HK-2 (cell line): ENCODE results near the gene SPOCK2.

ENCODE experiments used
- DNase-seq: peaks from one replicate; pipeline ENCODE4 v3.0.0-alpha.2; 2018; ENCODE audit not compliant: unreplicated experiment

SPOCK2 gene

DNA sequence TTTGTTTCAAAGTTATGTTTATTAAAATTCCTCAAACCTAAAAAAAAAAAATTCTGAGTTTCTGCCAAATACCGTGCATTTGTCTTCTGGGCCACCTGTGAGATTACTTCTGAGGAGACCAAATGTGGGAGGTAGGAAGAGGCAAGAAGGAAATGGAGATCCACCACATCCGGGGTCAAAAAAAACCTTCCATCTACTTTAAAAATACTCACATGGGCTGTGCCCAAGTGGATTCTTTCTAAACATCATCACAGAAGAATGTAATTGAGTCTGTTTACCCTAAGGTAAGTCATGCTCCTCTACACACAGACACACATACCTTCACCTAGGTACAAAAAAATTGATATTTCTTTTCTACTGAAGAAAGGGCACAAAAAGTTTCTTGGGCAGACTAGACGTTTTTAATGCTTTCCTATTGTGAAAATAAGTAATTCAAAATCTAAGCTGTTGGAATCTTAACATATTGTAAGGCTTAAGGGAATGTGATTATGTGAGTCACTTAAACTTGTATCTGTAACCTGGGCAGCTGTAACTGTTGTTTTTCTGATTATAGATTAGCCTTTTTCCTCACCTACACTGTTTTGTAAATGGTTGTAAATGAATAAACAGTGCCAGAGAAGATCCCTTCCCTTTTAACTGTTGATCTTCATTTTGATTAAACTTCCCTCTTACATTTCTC is 19.1 kb upstream of the SPOCK2 start:
- peak; percentile 21 for DNase-seq

DNA sequence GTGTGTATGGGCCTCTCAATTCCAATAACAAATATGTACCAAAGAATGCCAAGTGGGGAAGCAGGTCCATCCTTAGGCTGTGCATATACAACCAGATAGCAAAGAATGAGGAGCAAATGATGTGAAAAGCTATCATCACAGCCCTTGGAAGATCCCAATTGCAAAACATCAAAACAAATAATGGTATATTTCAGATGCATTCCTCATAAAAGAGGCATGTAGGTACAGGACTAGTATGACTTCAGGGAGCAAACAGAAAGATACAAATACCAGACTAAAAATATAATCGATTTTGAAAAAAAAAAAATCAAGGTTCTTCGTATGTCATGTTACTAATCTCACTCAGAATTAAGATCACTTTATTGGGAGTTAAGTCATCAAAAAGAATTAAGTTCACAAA is 18.5 kb upstream of the SPOCK2 start:
- DNase-seq = no peak

DNA sequence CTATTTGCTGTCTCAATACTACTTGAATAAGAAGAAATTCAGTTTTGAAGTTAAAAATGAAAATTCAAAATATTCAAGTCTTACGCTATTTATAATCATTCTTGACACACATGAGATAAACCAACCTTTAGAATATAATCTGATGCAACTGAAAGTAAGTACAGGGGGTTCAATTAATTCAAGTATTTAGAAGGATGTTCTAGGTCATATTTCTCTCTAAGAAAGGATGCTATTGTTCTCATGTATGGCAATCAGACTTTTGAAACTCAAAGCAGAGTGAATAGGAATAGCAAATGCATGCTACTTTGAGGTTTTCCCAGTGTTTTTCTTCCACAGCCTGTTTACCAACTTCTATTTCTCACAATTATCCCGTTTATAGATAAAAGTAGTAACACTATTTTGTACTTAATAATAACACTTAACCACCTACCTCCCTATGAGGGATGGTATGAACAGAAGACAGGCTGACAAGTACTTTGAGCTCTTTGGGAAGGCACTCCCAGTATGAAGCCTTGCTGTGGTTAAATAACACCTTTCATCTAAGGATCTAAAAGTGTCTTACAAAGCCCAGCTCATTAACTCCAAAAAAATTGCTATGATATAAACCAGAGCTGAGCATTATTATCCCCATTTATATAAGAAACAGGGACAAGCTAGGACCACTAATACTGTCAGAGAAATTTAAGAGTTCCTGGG is 18.0 kb upstream of the SPOCK2 start:
- no peak for DNase-seq

DNA sequence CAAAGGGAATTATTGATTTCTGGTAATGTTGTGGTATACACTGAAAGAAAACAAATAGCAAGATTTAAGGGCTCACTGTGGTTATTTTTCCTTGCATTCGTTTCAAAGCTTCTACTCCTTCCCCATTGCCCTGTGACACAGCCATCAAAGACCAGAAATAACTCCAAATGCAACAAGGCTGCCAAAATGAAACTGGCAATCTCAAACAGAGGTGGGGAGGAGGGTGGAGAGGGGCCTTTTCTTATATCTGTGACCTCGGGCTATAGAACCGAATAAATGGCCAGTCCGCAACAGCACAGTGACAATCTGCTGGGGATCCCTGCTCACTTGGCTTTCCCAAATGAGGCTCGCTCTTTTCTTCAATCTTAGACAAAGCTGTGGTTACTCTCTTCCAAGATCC is 17.4 kb upstream of the SPOCK2 start:
- no peak for DNase-seq

DNA sequence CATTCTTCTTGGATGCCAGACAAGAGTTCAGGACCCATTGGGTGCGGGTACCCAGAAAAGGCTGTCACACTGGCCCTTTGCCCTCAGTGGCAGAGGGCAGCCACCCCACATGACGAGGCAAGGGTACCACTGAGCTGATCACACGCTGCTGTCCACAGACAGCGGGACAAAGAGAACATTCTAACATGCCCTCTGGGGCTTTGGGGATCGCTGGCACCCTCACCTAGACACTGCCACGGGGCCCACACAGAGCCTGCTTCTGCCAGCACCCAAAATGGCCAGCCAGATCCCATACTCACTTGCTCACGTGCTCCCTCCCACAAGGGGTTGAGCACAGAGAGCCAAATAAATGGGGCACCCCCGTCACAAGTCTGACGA is 16.7 kb upstream of the SPOCK2 start:
- DNase-seq = no peak

DNA sequence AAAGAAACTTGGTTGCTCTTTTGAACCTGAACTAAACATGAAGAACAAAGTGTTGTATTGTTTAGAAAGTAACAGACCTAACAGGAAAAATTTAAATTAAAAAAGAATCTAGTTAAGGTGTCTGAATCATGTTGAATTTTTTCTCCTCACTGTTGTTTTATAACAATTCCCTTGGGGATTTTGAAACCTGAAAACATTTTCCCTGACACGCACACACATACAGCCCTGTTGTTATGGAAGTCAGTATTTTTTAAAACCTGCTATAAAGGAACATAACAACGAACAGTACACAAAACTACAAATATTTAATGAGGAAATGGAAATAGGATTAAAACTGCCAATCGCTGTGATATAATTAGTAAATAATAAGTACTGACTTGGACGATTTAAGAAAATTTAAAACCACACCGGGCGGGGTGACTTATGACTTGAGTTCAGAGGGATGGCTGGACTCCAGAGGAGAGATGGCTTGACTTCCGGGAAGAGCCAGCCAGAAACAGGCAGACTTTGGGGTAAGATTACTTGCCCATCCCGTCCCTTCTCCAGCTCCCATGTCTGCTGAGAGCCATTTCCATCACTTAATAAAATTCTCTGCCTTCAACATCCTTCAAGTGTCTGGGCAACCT is 16.2 kb upstream of the SPOCK2 start:
- no peak for DNase-seq

DNA sequence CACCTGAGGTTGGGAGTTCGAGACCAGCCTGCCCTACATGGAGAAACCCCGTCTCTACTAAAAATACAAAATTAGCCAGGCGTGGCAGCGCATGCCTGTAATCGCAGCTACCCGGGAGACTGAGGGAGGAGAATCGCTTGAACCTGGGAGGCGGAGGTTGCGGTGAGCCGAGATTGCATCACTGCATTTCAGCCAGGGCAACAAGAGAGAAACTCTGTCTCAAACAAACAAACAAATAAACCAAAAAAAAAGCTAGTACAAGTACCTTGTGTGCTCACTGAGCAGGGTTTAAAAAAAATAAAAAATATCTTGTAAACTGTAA is 11.2 kb upstream of the SPOCK2 start:
- DNase-seq = no peak

DNA sequence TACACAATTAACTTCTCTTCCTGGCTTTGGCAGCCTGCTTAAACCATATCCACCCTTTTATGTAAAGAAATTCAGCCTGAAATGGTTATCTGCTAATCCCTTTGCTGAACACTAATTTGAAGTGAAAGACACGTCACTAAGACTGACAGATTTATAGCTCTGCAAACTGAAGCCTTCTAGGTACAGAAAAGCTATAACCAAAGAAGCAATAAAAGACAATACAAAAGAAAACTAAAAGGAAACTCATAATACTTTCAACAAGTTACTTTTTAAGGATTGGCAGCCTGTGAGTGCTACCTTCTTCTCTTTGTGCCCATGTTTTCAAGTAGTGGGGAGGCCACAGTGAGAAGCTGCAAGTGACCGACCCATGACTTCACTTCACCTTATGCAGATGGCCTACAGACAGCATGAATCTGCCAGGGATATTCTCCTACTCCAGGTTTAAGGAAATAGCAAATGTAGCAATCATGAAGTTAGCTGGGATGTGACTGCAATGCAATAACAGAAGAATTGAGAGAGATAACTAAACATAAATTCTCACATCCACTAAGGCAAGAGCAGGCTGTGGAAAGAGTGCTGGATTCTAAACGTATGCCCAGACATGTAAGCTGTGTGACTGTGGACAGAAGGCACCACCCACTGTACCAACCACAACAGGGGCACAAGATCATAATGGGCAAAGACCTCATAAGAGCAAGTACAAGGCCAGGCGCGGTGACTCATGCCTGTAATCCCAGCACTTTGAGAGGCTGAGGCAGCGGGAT is 10.7 kb upstream of the SPOCK2 start:
- DNase-seq = no peak

DNA sequence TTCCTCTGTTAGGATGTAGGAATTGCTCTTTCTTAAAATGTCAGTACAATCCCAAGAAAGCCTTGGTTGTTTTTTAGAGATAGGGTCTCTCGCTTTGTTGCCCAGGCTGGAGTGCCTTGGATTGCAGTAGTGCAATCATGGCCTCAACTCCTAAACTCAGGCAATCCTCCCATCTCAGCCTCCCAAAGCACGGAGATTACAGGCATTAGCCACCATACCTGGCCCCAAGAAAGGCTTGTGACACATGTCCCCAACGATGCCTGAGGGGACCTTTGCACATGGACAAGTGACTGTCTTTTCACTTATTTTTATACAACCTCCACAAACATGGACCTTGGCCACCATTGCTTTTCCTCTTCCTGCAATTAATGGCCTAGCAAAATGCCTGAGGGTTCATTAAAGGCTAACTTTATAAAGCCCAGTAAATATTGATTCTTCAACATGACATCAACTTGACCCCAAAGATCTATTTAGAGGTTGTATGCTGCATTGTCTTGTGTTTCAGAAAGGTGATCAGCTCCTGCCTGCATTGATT is 10.0 kb upstream of the SPOCK2 start:
- no peak for DNase-seq

DNA sequence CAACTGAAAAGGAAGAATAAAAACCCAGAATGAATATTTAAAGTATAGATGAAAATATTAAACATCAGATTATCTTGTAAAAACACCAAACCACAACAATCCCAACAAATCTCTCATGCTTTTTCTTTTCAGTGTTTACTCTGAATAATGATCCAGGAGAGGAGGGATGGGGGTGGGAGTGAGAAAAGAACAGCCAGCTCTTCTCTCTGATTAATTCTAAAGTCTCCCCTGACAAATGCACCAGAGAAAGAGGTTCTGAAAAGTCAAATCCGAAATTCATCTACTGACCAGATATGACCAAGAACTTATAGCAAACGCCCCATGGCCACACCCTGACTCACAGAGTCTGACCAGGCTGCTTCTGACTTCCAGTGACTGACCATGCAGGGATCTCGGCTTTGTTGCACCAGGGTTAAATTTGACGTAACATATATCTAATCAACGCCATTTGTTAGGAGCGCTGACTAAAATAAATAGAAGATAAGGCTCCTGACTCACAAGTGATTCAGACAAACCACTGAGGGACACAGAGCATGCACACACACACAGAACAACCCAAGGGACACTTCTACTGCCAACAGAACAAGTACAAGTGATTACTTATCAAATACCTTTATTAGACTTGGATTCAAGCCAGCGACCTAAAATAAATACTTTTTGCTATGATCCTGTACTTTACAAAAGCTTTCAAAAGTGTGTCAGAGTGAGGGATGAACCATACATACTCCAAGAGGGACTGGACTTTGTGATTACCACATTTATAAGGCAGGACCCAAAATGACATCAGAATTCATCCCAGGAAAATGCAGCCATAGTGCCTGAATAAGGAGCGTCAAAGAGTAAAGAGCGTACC is 9.3 kb upstream of the SPOCK2 start:
- peak; percentile 43 for DNase-seq

DNA sequence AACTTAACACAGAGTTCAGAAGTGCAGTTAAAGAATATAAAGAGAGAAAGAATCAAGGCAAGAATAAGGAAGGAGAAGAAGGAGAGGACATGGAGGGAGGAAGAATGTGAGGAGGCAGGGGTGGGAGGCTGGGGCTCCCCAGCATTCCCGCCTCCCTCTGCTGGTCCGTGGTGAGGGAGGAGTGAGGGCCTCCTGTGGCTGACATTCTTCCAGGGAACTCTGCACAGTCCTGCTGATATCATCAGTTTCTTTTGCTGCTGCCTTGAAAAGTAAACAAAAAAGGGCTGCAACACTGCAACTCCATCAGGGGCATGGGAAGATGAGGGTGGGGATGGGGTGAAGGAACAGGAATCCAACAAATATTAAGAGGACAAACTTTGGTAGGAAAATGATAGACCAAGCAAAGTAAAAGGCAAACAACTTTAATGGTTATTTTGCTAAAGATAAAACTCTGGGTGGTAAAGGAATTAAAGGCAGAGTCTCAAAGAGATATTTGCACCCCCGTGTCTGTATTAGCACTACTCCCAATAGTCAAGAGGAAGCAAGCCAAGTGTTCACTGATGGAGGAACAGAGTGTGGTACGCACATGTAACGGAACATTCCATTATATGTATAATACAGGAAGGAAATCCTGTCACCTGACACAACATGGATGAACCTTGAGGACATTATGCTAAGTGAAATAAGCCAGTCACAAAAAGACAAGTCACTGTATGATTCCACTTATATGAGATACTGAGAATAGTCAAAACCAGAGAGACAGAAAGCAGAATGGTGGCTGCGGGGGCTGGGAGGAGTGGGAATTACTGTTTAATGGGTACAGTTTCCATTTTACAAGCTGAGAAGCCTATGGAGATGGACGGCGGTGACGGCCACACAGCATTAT is 8.0 kb upstream of the SPOCK2 start:
- peak; percentile 33 for DNase-seq

DNA sequence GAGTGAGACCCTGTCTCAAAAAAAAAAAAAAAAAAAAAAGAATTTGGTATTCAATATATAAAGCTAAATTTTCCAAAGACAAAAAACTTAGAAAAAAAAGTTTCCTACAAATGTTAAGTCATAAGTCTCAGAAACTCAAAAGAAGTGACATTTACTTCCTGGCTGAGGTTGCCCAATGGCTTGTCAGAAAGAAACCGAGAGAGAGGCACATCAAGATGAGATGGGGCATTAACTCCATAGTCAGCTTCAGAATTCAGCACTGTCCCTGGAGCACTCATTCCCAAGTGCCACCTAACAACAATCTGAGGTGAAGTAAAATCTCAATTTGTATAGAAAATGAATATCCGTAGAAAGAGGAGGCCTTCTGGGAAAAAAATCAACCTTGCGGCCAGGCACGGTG is 6.8 kb upstream of the SPOCK2 start:
- no peak for DNase-seq

DNA sequence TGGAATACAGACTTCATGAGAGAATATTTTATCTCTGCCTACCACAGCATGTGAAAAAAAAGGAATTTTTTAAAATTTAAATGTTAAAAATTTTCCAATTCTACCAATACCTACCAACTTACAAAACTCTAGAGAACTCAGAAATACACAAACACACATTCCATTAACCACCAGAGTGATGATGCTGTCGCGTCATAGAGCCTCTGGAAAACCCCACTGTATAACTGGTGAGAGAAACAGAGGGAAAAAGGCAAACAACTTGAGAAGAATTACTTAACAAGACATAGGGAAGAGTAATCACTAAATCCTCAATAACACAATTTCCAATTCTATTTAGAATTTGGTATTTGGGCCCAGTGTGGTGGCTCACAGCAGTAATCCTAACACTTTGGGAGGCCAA is 6.2 kb upstream of the SPOCK2 start:
- DNase-seq = no peak

DNA sequence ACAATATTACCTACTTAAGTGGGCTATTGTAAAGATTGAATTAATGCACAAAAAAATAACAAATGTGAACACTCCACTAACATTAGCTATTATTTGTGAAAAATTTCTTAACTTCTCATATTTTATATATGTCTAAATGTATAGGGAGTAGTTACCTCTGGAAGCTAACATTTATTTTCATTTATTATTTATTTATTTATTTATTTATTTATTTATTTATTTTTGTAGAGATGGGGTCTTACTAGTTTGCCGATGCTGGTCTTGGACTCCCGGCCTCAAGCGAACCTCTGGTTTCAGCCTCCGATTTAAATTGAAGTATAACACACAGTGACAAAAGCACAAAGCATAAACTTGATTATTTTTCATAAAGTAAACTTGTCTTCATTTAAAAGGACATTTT is 5.1 kb upstream of the SPOCK2 start:
- no peak for DNase-seq

DNA sequence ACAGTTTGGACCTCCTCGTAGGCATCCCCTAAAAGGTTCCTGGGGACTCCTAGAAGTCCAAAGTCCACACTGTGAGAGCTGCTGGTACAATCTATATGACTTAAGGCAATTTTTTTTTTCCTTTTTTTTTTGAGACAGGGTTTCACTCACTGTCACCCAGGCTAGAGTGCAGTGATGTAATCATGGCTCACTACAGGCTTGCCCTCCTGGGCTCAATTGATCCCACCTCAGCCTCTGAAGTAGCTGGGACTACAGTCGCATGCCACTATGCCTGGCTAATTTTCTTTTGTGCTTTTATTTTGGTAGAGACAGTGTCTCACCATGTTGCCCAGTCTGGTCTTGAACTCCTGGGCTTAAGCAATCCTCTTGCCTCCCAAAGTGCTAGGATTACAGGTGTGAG is 4.6 kb upstream of the SPOCK2 start:
- no peak for DNase-seq

DNA sequence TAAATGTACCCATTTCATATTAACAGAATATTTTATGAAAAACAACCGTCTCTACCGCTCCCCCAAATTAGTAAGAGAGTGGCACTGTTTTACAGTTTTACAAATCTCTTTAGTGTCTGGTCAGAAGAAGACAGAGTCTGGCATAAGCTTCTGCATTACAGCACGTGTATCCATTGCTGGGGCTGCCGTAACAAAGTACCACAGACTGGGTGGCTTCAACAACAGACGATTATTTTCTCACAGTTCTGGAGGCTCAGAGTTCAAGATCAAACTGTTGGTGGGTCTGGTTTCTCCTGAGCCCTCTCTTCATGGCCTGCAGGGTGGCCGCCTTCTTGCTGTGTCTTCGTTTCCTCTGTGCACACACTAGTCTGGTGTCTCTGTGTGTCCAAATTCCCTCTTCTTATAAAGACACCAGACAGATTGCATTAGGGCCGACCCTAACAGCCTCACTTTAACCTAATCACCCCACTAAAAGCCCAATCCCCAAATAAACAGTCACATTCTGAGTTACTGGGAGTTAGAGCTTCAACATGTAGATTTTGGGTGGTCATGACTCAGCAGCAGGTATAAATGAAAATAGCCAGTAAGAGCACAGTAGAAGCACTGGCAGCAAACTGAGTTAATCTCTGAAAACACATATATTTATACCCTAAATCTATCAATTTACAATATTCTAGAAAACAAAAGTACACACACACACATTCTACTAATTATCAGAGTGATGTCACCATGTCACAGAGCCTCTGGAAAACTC is 4.0 kb upstream of the SPOCK2 start:
- DNase-seq = no peak

DNA sequence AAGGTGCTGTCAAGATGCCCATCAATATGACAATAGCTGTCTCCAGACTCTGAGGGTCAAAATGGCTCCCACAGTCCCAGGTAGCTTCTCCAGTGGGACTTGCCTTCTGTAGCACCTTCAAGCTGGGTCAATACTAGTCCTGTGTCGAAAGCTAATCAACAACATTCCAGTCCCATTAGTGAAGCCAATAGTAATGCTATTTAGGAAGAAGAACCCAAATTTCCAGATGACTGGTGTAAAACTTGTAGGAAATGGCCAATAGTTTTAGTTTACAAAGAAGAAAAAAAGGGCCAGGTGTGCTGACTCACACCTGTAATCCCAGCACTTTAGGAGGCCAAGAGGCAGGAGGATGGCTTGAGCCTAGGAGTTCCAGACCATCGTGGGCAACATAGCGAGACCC is 2.0 kb upstream of the SPOCK2 start:
- no peak for DNase-seq

DNA sequence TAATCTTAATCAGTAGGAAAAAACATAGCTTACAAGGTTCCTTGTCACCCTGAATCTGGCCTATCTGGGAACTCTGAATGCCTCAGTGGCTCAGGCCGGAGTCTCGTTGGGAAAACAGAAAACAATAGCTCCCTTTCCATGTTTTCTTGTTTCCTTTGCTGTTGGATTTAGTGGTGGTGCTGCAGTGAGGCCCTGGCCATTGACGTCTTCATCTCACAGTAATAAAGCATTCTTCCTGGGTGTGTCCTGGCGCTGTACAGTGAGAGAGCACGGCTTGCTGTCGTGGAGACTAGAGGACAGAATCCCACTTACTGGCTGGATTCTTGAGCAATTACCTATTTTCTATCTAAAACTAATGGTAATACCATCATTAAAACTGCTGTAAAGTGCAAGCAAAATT is 1.3 kb upstream of the SPOCK2 start:
- no peak for DNase-seq

DNA sequence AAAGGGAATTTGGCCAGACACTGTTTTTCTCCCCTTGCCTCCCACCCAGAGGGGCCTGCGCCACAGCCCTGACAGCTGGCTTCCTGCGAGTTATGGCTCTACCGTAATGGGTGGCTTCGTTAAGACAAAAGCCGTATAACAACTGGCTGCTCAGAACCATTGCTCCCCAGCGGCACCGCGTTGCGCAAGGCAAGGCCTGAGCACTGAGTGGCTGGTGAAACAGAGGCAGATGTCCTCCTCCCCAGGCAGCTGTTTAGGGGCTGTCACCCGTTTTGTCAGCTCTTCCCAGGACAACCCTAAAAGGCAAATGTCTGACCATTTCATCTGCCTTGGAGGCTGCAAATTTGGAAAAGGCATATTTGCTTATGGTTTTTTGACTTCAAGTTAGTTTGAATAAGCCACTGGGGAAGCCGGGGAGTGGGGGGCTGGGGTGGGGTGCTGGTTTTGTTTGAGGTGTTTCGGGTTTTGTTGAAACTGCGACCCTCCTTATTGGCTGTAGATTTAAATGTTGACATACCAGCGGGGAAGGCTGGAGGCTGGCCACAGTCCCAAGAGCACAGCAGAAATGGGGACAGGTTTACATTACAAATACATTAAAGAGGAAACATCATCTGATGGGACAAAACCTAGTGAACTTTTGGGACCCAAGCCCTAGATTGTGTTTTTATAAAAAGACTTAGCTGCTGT is 681 bp upstream of the SPOCK2 start:
- DNase-seq = no peak
